HL-60 (cell line): ENCODE measurements around the gene PAPOLB.
"Not testable (repeated sequence)": the region's sequence is repeated elsewhere in the genome, so short reads cannot be mapped to it uniquely, and the experiment has no call there.

Source experiments
- CTCF ChIP-seq: IDR thresholded peaks from one replicate; pipeline ENCODE4 v1.5.1; 2011; ENCODE audit warnings: low read length, control low read depth, inconsistent platforms; ENCODE audit not compliant: insufficient read depth
- GABPA ChIP-seq: IDR thresholded peaks from 2 replicates; pipeline ENCODE4 v1.6.1; 2012; ENCODE audit warnings: low read depth
- POLR2AphosphoS5 ChIP-seq: IDR thresholded peaks from 2 replicates; pipeline ENCODE4 v1.6.1; 2012; ENCODE audit warnings: low read depth
- SPI1 ChIP-seq: IDR thresholded peaks from 2 replicates; pipeline ENCODE4 v1.6.1; 2012; ENCODE audit warnings: low read depth, mild to moderate bottlenecking, borderline replicate concordance
- TF ChIP-seq, protein P1 (sequence below): IDR thresholded peaks from 2 replicates; pipeline ENCODE4 v1.6.1; 2012; ENCODE audit warnings: low read depth; ENCODE audit not compliant: insufficient replicate concordance

- TF ChIP-seq CTCF, POLR2AphosphoS5, GABPA, SPI1: not testable (repeated sequence)
- TF ChIP-seq, protein P1, sequence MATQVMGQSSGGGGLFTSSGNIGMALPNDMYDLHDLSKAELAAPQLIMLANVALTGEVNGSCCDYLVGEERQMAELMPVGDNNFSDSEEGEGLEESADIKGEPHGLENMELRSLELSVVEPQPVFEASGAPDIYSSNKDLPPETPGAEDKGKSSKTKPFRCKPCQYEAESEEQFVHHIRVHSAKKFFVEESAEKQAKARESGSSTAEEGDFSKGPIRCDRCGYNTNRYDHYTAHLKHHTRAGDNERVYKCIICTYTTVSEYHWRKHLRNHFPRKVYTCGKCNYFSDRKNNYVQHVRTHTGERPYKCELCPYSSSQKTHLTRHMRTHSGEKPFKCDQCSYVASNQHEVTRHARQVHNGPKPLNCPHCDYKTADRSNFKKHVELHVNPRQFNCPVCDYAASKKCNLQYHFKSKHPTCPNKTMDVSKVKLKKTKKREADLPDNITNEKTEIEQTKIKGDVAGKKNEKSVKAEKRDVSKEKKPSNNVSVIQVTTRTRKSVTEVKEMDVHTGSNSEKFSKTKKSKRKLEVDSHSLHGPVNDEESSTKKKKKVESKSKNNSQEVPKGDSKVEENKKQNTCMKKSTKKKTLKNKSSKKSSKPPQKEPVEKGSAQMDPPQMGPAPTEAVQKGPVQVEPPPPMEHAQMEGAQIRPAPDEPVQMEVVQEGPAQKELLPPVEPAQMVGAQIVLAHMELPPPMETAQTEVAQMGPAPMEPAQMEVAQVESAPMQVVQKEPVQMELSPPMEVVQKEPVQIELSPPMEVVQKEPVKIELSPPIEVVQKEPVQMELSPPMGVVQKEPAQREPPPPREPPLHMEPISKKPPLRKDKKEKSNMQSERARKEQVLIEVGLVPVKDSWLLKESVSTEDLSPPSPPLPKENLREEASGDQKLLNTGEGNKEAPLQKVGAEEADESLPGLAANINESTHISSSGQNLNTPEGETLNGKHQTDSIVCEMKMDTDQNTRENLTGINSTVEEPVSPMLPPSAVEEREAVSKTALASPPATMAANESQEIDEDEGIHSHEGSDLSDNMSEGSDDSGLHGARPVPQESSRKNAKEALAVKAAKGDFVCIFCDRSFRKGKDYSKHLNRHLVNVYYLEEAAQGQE, result not testable (repeated sequence)
Measured at GRCh38 chr7:4891522-4891921, 29.7 kb upstream of the PAPOLB start.
